Measurements from ENCODE around the gene SDHAF4. TPM values are rescaled to one million over a fixed set of nuclear protein-coding genes. Genes with fewer than 3 reads are reported as not detected.

Gene SDHAF4
- total RNA-seq, 1 donor from 2014 or later: 14.7 TPM

Other genes with a start within 250 kb of the SDHAF4 start
- 14.2 TPM for gene FAM135A, start 153.4 kb upstream of the SDHAF4 start, total RNA-seq
- gene SMAP1, start 101.0 kb downstream of the SDHAF4 start, total RNA-seq: 32.5 TPM

All from cardiac septum (tissue), 1 donor.